HG03175 (cell line): Measurements from ENCODE around the gene ANXA6.

Experiments
- ATAC-seq: cut with Tn5 transposase; IDR thresholded peaks from one replicate; pipeline ENCODE4 v1.9.1; 2021; ENCODE audit warnings: mild to moderate bottlenecking, moderate library complexity; ENCODE audit not compliant: unreplicated experiment

Gene ANXA6

GRCh38 chr5:151154931-151155774 is 2.4 kb downstream of the ANXA6 start:
- ATAC-seq, result peak; percentile 21

- ATAC-seq, result no peak
These were observed 3.8 kb downstream of the ANXA6 start for GRCh38 chr5:151153766-151154272.

GRCh38 chr5:151153300-151153699 is 4.3 kb downstream of the ANXA6 start:
- no peak for ATAC-seq

GRCh38 chr5:151151793-151152192 is 5.8 kb downstream of the ANXA6 start:
- ATAC-seq, result peak; percentile 38

- no peak for ATAC-seq
These were observed 6.3 kb downstream of the ANXA6 start for GRCh38 chr5:151151263-151151660.

GRCh38 chr5:151150471-151151262 is 6.9 kb downstream of the ANXA6 start:
- peak; percentile 68 for ATAC-seq

GRCh38 chr5:151148583-151148982 is 9.0 kb downstream of the ANXA6 start:
- no peak for ATAC-seq

- ATAC-seq, result no peak
These were observed 10.5 kb downstream of the ANXA6 start for GRCh38 chr5:151147033-151147432.

- ATAC-seq, result no peak
These were observed 11.5 kb downstream of the ANXA6 start for GRCh38 chr5:151146061-151146460.

- no peak for ATAC-seq
These were observed 12.7 kb downstream of the ANXA6 start for GRCh38 chr5:151144922-151145321.

GRCh38 chr5:151144275-151144674 is 13.3 kb downstream of the ANXA6 start:
- ATAC-seq, result no peak

GRCh38 chr5:151143645-151144044 is 13.9 kb downstream of the ANXA6 start:
- ATAC-seq, result no peak

GRCh38 chr5:151142933-151143332 is 14.6 kb downstream of the ANXA6 start:
- no peak for ATAC-seq

GRCh38 chr5:151141535-151141934 is 16.0 kb downstream of the ANXA6 start:
- peak; percentile 88 for ATAC-seq

GRCh38 chr5:151140686-151141459 is 16.7 kb downstream of the ANXA6 start:
- ATAC-seq, result no peak

GRCh38 chr5:151139646-151140045 is 17.9 kb downstream of the ANXA6 start:
- ATAC-seq, result no peak

- no peak for ATAC-seq
These were observed 18.6 kb downstream of the ANXA6 start for GRCh38 chr5:151139015-151139414.

- ATAC-seq, result no peak
These were observed 19.5 kb downstream of the ANXA6 start for GRCh38 chr5:151138114-151138513.

- ATAC-seq, result no peak
These were observed 20.3 kb downstream of the ANXA6 start for GRCh38 chr5:151137067-151137825.

- ATAC-seq, result no peak
These were observed 23.4 kb downstream of the ANXA6 start for GRCh38 chr5:151134228-151134627.
